Colon (tissue), 2 donors: ENCODE results near the gene CSRNP3.

Experiments
- FAIRE-seq: peaks from 2 replicates; lab custom pipeline; 2012; peaks lifted over from hg19 to GRCh38; lab: Jason Lieb, UNC
- donor health status: control.
- donor health status: control.

The CSRNP3 gene

GRCh38 chr2:165686800-165687199, 217.3 kb downstream of the CSRNP3 start:
- FAIRE-seq = no peak

- FAIRE-seq = no peak
Observed at GRCh38 chr2:165687426-165688002, 218.0 kb downstream of the CSRNP3 start.

- FAIRE-seq = no peak
Observed at GRCh38 chr2:165691615-165692014, 222.1 kb downstream of the CSRNP3 start.

GRCh38 chr2:165692906-165693305, 223.4 kb downstream of the CSRNP3 start:
- FAIRE-seq = no peak

GRCh38 chr2:165693838-165694237, 224.3 kb downstream of the CSRNP3 start:
- no peak for FAIRE-seq

- FAIRE-seq = no peak
Observed at GRCh38 chr2:165697748-165698443, 228.4 kb downstream of the CSRNP3 start.

GRCh38 chr2:165698444-165698884, 229.0 kb downstream of the CSRNP3 start:
- FAIRE-seq = no peak

- FAIRE-seq = no peak
Observed at GRCh38 chr2:165699946-165700345, 230.4 kb downstream of the CSRNP3 start.

GRCh38 chr2:165700531-165700930, 231.0 kb downstream of the CSRNP3 start:
- no peak for FAIRE-seq

GRCh38 chr2:165701147-165701546, 231.6 kb downstream of the CSRNP3 start:
- FAIRE-seq = no peak

GRCh38 chr2:165706960-165707487, 237.5 kb downstream of the CSRNP3 start:
- no peak for FAIRE-seq

GRCh38 chr2:165716091-165716490, 246.6 kb downstream of the CSRNP3 start:
- no peak for FAIRE-seq

GRCh38 chr2:165718610-165719210, 249.2 kb downstream of the CSRNP3 start:
- no peak for FAIRE-seq

GRCh38 chr2:165720511-165720910, 251.0 kb downstream of the CSRNP3 start:
- FAIRE-seq = no peak

- FAIRE-seq = no peak
Observed at GRCh38 chr2:165725421-165725820, 255.9 kb downstream of the CSRNP3 start.
